ENCODE results near the gene CD86. TPM values are rescaled to one million over a fixed set of nuclear protein-coding genes. Genes with fewer than 3 reads are reported as not detected.
A peak's percentile ranks its signal among the peaks of the same experiment; 100 is the strongest.

Gene CD86
- total RNA-seq, 4 donors from 2014 or later: 1.8 to 7.5 (median 4.2) TPM

DNA sequence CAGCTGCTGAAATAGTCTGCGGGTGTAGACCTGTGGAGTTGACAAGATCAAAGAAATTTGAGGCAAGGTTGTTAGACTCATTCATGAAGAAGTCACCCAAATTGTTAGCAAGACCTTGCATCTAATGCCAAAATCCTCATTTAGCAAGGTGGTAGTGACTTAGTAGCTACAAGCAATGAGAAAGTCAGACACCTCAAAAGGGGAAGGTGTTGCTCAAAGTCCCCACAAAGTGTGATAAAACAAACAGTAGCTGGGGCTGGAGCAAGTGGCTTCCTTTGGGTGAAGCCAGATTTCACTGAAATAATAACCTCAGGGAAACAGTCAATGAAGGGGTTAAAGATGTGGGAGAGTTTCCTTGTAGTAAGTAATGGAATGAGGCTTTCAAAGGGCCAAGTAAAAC, 44.9 kb downstream of the CD86 start:
- DNase-seq (ENCODE audit: extremely low spot score): no peak
- Histone ChIP-seq H3K4me1 (no peaks in the 10 kb centered on the region), H3K27me3 (peaks cover 0 to 7% (median 0%) of the 10 kb centered on the region in 4 donors), H3K4me3 (no peak overlapping the region), H3K27ac (replicated peaks in 1 of 4) (no peak overlapping the region), H3K9me3 (no peaks in the 10 kb centered on the region), H3K36me3 (no peaks in the 10 kb centered on the region)
- whole genome bisulfite sequencing: 52% methylated on average over 1 of the region's 1 CpG
- TF ChIP-seq, protein P1, sequence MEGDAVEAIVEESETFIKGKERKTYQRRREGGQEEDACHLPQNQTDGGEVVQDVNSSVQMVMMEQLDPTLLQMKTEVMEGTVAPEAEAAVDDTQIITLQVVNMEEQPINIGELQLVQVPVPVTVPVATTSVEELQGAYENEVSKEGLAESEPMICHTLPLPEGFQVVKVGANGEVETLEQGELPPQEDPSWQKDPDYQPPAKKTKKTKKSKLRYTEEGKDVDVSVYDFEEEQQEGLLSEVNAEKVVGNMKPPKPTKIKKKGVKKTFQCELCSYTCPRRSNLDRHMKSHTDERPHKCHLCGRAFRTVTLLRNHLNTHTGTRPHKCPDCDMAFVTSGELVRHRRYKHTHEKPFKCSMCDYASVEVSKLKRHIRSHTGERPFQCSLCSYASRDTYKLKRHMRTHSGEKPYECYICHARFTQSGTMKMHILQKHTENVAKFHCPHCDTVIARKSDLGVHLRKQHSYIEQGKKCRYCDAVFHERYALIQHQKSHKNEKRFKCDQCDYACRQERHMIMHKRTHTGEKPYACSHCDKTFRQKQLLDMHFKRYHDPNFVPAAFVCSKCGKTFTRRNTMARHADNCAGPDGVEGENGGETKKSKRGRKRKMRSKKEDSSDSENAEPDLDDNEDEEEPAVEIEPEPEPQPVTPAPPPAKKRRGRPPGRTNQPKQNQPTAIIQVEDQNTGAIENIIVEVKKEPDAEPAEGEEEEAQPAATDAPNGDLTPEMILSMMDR (IDR thresholded peaks at IDR 0.05): no peak
- TF ChIP-seq POLR2AphosphoS5 (IDR thresholded peaks at IDR 0.05) (no peak), POLR2A (IDR thresholded peaks at IDR 0.05; ENCODE audit: low read depth) (no peak), EP300 (IDR thresholded peaks at IDR 0.05) (no peak)
- intact Hi-C loops (cut with DNase I): no loop called here

DNA sequence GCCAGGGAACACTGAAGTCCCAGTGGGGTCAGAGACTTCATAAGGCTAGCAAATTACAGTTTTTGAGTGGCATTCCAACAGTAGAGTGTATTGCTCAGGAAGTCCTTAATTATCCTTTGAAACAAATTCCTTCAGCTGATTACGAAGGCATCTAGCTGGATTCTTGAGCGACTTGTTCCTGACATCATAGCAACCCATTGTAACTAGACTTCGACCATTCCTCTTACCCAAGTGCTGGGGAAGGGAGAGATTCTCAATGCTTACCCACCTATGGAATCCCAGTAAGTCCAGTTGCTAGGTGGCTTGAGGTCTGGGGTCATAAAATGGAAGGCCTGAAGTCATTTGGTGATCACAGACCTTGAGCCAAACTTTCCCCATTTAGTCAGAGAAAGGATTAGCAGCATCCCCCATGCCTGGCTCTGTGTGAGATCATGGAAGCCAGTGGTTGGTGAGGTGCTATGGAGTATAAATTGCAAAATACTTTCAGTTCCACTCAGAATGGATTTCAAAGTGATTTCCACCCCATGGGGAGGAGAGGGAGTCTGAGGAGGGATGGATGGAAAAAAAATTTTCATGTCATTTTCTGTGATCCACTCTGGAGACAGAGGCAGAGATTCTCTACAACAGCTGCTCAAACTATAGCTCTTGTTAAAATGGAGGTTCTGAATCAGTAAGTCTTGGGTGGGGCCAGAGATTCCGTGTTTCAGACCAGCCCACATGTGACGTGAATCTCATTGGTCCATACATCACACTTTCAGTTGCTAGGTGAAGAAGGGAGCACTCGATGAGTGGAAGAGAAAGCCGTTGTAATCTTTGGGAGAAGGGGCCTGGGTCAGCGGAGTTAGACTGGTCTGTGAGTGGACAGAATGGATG, 45.7 kb downstream of the CD86 start:
- WGBS: 49% methylated on average over 8 of the region's 8 CpGs
- Histone ChIP-seq H3K9me3 (no peaks in the 10 kb centered on the region), H3K36me3 (no peaks in the 10 kb centered on the region), H3K4me1 (no peaks in the 10 kb centered on the region), H3K27me3 (peaks cover 0 to 7% (median 0%) of the 10 kb centered on the region in 4 donors), H3K27ac (replicated peaks in 1 of 4) (no peak overlapping the region), H3K4me3 (no peak overlapping the region)
- peak; percentile 57 for DNase-seq (ENCODE audit: extremely low spot score)
- intact Hi-C loops (cut with DNase I): no loop called here
- TF ChIP-seq, protein P1 (IDR thresholded peaks at IDR 0.05): no peak

DNA sequence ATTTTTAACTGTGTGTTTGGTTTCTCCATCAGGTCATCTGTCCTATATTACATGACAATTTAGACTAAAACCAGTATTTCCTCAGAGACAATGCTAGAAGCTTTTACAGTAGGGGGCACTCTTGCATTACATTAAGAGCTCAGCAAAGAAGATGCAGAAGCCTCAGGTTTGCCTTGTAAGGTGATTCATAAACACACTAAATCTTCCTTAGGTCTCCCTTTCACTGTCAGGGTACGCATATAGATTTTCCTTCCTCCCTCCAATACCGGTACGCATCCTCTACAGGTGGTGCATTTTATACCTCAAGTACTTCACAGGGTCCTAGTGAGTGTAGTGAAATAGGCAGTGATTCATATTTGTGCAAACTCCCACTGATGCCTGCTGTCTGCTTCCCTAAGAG, 46.5 kb downstream of the CD86 start:
- Histone ChIP-seq H3K27me3 (peaks cover 0 to 7% (median 0%) of the 10 kb centered on the region in 4 donors), H3K36me3 (no peaks in the 10 kb centered on the region), H3K4me1 (no peaks in the 10 kb centered on the region), H3K4me3 (no peak overlapping the region), H3K27ac (replicated peaks in 1 of 4) (no peak overlapping the region), H3K9me3 (no peaks in the 10 kb centered on the region)
- WGBS: 26% methylated on average over 3 of the region's 3 CpGs
- no peak for DNase-seq (ENCODE audit: extremely low spot score)
- intact Hi-C loops (cut with DNase I): no loop called here
- TF ChIP-seq POLR2A (IDR thresholded peaks at IDR 0.05; ENCODE audit: low read depth) (no peak), POLR2AphosphoS5 (IDR thresholded peaks at IDR 0.05) (no peak), EP300 (IDR thresholded peaks at IDR 0.05) (no peak)
- TF ChIP-seq, protein P1 (IDR thresholded peaks at IDR 0.05): peak in 1 of 3 experiments; percentile 21

DNA sequence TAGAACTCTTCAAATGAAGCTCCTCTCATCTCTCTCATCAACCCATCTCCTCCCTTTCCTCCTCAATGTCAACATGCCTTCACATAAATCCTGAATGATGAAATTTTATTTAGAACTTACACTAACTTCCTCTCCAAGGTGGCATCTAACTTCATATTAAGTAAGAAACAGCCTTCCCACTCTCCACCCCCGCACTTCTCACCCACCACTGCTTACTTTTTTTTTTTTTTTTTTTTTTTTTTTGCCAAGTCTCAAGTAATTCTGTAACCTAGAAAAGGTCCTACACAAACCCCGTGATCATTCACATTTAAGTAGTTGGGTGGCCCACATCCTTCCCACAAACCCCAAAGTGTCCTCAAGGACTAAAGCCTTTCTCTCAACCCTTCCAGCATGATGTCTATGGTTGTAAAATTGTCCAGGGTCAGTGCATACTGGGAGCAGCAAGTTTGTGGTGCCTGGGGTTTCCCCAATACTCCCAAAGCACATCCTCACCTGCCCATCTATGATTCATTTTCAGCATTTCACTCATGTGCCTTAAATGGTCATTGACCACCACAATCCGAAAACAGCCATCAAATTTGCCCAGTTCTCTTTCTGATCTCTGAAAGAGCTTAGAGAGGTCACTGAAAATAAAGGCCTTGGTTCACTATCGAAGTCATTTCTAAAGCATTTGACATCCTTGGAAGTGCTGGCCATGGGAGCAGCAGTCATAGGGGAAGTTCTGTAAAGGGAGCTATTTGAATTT, 47.2 kb downstream of the CD86 start:
- TF ChIP-seq EP300 (IDR thresholded peaks at IDR 0.05) (no peak), POLR2AphosphoS5 (IDR thresholded peaks at IDR 0.05) (no peak), POLR2A (IDR thresholded peaks at IDR 0.05; ENCODE audit: low read depth) (no peak)
- TF ChIP-seq, protein P1 (IDR thresholded peaks at IDR 0.05): no peak
- no peak for DNase-seq (ENCODE audit: extremely low spot score)
- Histone ChIP-seq H3K4me1 (no peaks in the 10 kb centered on the region), H3K9me3 (no peaks in the 10 kb centered on the region), H3K27me3 (peaks cover 0 to 6% (median 0%) of the 10 kb centered on the region in 4 donors), H3K36me3 (no peaks in the 10 kb centered on the region), H3K27ac (replicated peaks in 1 of 4) (no peak overlapping the region), H3K4me3 (no peak overlapping the region)
- WGBS: 81% methylated on average over 4 of the region's 4 CpGs
- intact Hi-C loops (cut with DNase I): no loop called here

Data from esophagus muscularis mucosa (tissue), 4 donors.